GM19467 (cell line): ENCODE measurements around the gene ZNF512.
A peak's percentile ranks its signal among the peaks of the same experiment; 100 is the strongest.
"Not testable (repeated sequence)": the region's sequence is repeated elsewhere in the genome, so short reads cannot be mapped to it uniquely, and the experiment has no call there.

Experiments used
- ATAC-seq: cut with Tn5 transposase; IDR thresholded peaks from one replicate; pipeline ENCODE4 v1.9.1; 2021; ENCODE audit warnings: mild to moderate bottlenecking, moderate library complexity; ENCODE audit not compliant: unreplicated experiment

Gene ZNF512, protein sequence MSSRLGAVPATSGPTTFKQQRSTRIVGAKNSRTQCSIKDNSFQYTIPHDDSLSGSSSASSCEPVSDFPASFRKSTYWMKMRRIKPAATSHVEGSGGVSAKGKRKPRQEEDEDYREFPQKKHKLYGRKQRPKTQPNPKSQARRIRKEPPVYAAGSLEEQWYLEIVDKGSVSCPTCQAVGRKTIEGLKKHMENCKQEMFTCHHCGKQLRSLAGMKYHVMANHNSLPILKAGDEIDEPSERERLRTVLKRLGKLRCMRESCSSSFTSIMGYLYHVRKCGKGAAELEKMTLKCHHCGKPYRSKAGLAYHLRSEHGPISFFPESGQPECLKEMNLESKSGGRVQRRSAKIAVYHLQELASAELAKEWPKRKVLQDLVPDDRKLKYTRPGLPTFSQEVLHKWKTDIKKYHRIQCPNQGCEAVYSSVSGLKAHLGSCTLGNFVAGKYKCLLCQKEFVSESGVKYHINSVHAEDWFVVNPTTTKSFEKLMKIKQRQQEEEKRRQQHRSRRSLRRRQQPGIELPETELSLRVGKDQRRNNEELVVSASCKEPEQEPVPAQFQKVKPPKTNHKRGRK

DNA sequence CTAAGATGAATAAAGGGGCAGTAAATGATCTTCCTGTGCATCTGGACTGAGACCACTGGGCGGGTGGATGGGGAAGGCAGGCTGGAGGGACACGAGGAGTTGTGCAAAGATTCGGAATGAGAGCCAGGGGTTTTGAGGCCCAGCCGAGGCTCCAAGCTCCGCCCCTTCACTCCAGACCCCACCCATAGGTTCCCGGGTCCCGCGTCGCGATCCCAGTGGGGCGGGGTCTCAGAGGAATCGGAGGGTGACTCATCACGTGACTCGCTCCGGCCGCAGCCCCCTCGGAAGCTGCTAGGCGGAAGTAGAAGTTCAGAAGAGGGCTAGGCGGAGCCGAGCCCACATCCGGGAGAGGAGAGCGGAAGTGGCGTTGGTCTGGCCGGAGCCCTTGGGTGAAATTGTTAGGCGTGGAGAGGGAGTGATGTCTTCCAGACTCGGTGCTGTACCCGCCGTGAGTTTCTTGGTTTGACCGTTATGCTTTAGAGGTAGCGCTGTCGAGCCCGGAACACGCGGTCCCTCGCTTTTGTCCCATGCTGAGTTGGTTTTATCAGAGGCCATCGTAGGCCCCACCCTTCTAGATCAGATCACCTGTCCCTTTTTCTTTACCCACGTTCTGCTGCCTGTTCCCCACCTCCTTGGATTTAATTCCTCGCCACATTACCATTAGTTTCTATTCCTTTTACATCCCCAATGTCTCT lies at the start of gene ZNF512:
ZNF512 (plus strand) TSS at position 348 of the 695 bp plus-strand sequence; CDS start at position 419, 71 bp downstream.
- peak; percentile 90 for ATAC-seq

- no peak for ATAC-seq
Measured at GRCh38 chr2:27537287-27537686, 45.6 kb upstream of the ZNF512 start.

DNA sequence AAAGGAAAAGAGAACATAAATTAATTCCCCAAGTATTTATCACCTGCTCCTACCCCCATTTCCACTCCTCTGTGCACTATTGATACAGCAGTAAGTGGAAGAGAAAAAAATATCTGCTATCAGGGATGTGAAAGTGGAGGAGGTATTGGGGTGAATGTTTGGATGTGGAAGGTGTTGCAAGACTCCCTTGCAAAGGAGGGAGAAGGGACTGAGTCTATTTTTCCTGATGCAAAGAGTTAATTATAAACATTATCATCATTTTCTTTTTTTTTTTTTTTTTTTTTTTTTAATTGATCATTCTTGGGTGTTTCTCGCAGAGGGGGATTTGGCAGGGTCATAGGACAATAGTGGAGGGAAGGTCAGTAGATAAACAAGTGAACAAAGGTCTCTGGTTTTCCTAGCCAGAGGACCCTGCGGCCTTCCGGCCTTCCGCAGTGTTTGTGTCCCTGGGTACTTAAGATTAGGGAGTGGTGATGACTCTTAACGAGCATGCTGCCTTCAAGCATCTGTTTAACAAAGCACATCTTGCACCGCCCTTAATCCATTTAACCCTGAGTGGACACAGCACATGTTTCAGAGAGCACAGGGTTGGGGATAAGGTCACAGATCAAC lies 43.9 kb upstream of the ZNF512 start:
- not testable (repeated sequence) for ATAC-seq

GRCh38 chr2:27539649-27540048 lies 43.2 kb upstream of the ZNF512 start:
- not testable (repeated sequence) for ATAC-seq

DNA sequence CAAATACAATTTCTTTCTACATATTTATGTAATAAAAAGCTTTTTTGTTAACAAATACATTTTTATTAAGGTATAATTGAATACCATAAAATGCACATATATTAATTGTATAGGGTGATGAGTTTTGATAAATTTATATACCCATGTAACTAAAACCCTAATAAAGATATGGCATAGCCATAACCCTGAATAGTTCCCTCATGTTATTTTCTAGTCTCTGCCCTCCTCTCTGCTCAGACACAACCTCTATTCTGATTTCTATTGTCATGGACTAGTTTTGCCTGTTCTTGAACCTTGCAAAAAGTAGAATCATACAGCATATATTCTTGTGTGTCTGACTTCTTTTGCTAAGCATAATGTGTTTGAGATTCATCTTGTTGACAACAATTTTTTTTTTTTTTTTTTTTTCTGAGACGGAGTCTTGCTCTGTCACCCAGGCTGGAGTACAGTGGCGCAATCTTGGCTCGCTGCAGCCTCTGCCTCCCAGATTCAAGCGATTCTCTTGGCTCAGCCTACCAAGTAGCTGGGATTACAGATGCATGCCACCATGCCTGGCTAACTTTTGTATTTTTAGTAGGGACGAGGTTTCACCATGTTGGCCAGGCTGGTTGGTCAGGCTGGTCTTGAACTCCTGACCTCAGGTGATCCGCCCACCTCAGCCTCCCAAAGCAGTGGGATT lies 38.6 kb upstream of the ZNF512 start:
- no peak for ATAC-seq

GRCh38 chr2:27545348-27546141 lies 37.3 kb upstream of the ZNF512 start:
- ATAC-seq = no peak

- no peak for ATAC-seq
Measured at GRCh38 chr2:27549303-27549702, 33.5 kb upstream of the ZNF512 start.

DNA sequence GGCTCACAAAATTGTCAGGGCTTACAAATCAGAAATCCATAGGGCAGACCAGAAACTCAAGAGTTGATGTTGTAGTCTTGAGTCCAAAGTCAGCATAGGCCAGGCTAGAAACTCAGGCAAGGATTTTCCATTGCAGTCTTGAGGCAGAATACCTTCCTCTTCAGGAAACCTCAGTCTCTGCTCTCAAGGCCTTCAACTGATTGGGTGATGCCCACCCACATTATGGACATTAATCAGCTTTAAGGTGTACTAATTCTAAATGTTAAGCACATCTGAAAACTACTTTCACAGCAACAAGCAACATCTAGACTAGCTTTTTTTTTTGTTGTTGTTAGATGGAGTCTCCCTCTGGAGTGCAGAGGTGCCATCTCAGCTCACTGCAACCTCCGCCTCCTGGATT lies 31.3 kb upstream of the ZNF512 start:
- ATAC-seq = no peak

GRCh38 chr2:27552941-27553340 lies 29.9 kb upstream of the ZNF512 start:
- ATAC-seq = no peak

- not testable (repeated sequence) for ATAC-seq
Measured at GRCh38 chr2:27554451-27554850, 28.4 kb upstream of the ZNF512 start.

DNA sequence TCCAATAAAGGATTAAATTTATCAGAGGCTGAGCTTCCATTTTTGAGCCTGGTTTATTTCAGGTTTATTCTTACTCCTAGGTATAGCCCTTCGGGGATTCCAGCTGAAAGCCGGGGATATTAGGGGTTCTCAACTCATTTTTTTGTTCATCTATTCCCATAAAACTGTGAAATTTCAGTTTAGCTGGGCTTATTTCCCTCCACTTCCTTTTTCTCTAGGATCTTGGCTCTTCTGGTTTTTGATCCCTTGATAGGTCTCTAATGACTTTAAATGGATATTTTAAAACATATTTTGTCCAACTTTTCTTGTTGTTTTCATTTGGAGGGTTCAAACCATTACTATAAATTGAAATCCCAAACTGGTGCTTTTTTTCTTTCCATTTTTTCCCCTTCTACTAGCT lies 23.6 kb upstream of the ZNF512 start:
- no peak for ATAC-seq

GRCh38 chr2:27561060-27561459 lies 21.8 kb upstream of the ZNF512 start:
- no peak for ATAC-seq

GRCh38 chr2:27566628-27567027 lies 16.2 kb upstream of the ZNF512 start:
- no peak for ATAC-seq

GRCh38 chr2:27569398-27569797 lies 13.4 kb upstream of the ZNF512 start:
- no peak for ATAC-seq

GRCh38 chr2:27571197-27571596 lies 11.6 kb upstream of the ZNF512 start:
- no peak for ATAC-seq

- no peak for ATAC-seq
Measured at GRCh38 chr2:27571681-27572080, 11.2 kb upstream of the ZNF512 start.

GRCh38 chr2:27572439-27572838 lies 10.4 kb upstream of the ZNF512 start:
- no peak for ATAC-seq

DNA sequence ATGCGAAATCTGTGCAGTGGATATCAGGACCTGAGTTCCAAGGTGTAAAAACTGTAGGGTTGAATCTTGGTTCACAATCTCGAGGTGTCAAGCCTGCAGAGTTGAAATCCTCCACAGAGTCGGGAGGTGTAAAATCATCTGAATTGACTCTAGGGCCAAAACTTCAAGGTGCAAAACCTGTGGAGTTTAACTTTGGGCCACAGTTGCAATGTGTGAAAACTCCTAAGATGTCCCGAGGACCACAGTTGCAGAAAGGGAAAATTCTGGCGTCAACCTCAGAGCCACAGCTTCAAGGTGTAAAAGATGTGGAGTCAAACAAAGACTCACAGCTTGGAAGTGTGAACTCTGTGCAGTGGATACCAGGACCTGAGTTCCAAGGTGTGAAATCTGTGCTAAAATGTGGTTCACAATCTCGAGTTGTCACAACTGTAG lies 9.8 kb upstream of the ZNF512 start:
- no peak for ATAC-seq

DNA sequence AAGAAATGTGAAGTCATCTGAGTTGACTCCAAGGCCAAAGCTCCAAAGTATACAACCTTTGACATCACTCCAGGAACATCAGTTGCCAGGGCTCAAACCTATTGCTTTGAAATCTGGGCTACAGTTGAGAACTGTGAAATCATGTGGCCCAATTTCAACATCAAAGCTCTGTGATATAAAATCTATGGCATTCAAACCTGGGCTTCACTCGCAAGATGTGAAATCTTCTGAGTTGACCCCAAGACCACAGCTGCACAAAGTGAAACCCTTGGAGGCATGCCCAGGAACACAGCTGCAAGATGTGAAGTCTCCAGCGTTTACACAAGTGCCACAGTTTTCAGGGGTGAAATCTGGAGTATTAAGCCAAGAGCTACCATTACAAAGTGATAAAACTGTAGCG lies 9.4 kb upstream of the ZNF512 start:
- ATAC-seq = no peak
